Activated CD8-positive, alpha-beta memory T cell treated with anti-CD3 and anti-CD28 coated beads for 4 hours (primary cell): ENCODE results near the gene MAPT.
"Not testable (repeated sequence)": the region's sequence is repeated elsewhere in the genome, so short reads cannot be mapped to it uniquely, and the experiment has no call there.

Experiments
- DNase-seq, 2 donors: peaks; one replicate each; pipeline ENCODE4 v3.0.0-alpha.2; 2020; ENCODE audit warnings: low read depth in 2 of 2

MAPT gene

DNA sequence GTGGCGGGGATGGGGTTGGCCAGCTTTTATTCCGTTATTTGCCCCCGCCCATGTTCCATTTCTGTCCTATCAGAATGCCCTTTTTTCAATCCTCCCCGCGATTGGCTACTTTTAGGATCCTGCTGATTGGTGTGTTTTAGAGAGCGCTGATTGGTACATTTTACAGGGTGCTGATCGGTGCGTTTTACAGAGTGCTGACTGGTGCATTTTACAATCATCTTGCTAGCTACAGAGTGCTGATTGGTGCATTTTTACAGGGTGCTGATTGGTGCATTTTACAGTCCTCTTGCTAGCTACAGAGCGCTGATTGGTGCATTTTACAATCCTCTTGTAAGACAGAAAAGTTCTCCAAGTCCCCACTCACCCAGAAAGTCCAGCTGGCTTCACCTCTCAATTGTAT, 32.2 kb upstream of the MAPT start:
- DNase-seq, result not testable (repeated sequence)

DNA sequence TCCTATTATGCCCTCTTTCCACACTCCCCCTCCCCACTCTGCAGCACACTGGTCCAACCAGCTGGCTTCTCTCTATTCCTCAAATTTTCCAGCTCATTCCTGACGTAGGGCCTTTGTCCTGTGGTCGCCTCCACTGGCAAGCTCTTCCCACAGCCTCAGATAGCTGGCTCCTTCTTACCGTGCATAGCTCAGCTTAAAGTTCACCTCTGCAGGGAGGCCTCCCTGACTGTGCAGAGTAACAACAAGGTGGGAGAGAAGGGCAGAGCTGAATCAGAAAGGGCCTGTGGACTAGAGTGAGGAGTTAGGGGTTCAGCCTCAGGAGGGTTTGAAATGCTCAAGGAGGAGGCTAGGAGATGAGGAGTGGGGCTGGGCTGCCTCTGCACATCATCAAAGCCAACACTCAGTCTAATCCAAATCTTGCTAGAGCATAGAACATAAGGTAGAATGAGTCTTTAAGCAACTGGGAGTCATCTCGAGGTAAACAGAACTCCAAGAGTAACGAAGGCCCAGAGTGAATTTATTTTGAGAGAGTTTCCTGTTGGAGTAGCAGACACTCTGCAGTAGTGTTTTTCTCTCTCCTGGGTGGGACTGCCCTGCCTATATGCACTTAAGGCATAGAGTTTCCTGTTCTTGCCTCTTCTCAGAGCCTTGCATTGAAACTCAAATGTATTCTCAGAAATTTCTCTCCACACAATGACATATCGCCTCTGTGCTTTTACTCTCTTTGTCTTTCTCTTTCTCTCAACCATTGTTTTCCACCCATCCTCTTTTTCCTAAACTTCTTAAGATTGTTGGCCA, 30.3 kb upstream of the MAPT start:
- DNase-seq, result no peak

GRCh38 chr17:45867171-45867570, 27.2 kb upstream of the MAPT start:
- no peak for DNase-seq

DNA sequence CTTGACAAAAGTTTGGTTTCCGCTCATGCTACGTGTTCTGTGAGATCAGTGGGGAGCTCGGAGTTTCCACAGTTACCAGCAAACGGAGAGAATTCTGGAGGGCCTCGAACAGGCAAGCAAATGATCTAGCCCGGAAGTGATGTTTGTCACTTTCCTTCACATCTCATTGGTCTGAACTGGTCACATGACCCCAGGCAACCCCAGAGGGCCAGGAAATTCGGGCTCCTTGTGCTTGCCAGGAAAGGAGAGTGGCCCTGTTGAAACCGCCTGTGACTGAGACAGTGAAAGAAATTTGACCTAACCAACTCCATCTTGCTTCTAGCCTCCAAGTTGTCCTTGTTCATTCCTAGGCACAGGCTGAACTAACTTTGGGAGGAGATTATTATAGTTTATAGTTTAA, 26.7 kb upstream of the MAPT start:
- DNase-seq, result no peak

DNA sequence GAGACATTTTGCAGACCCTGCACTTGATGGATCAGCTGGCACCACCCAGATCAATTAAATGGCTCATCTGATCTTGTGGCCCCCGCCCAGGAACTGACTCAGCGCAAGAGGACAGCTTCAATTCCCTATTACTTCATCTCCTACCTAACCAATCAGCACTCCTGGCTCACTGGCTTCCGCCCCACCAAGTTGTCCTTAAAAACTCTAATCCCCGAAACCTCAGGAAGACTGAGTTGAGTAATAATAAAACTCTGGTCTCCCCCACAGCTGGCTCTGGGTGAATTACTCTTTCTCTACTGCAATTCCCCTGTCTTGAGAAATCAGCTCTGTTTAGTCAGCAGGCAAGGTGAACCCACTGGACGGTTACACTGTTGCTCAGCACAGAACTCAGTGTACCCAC, 26.1 kb upstream of the MAPT start:
- DNase-seq, result no peak

GRCh38 chr17:45869676-45870341, 24.5 kb upstream of the MAPT start:
- DNase-seq, result no peak

GRCh38 chr17:45870342-45870974, 23.9 kb upstream of the MAPT start:
- no peak for DNase-seq

GRCh38 chr17:45871718-45872117, 22.6 kb upstream of the MAPT start:
- no peak for DNase-seq

- DNase-seq, result no peak
Measured at GRCh38 chr17:45873728-45874127, 20.6 kb upstream of the MAPT start.

DNA sequence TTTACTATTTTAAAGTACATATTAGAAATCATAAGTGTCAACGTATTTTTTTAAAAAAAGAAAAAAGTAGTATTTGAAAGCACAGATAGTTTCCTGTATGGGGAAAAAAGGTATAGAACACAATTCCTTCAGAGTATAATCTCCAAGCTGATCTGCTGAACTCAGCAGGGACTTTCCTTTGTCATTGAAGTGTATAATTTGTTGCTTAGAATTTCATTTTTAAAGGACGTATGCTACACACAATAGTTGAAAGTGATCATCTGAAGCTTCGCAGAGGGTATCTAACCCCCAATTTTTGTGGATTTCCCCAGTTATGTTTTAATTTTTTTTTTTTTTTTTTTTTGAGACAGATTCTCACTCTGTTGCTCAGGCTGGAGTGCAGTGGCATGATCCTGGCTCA, 20.2 kb upstream of the MAPT start:
- no peak for DNase-seq

- DNase-seq, result no peak
Measured at GRCh38 chr17:45876539-45876938, 17.8 kb upstream of the MAPT start.

- DNase-seq, result no peak
Measured at GRCh38 chr17:45877467-45877866, 16.9 kb upstream of the MAPT start.

DNA sequence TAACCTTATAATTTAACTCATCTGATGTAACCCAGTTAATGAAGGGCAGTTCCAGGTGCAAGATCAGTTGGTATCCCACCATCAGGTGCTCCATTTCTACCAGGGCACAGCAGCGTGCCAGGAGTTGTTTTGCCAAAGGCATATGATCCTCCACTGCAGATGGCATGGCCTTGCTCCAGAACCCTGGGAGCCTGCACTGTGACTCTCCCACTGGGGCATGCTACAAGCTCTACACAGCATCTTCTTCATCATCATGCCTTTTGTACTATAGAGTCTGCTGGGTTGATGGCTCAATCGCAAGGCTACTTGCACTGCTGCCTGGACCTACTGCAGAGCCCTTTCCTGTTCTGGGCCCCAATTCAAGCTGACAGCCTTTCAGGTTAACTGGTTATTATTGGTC, 11.3 kb upstream of the MAPT start:
- no peak for DNase-seq

GRCh38 chr17:45886852-45887251, 7.5 kb upstream of the MAPT start:
- no peak for DNase-seq

- no peak for DNase-seq
Measured at GRCh38 chr17:45888392-45888791, 6.0 kb upstream of the MAPT start.

DNA sequence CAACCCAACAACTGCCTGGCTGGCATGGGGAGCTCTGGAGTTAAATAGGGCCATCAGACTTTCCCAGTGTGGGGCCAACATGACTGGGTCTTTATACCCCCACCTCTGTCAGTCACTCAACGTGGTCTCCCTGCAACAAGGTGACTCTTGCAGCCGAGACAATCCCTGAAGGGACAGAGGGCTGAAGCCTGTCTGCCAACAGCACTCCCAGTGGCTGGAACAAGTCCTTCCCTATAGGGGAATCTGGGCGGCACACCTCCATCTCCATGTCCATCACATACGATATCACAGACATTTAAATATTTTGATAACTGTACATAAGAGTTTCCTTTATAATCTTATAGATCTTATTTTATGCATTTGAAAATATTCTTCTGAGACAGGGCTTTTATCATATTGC, 4.8 kb upstream of the MAPT start:
- DNase-seq, result no peak

- DNase-seq, result no peak
Measured at GRCh38 chr17:45893725-45894021, 681 bp upstream of the MAPT start.

DNA sequence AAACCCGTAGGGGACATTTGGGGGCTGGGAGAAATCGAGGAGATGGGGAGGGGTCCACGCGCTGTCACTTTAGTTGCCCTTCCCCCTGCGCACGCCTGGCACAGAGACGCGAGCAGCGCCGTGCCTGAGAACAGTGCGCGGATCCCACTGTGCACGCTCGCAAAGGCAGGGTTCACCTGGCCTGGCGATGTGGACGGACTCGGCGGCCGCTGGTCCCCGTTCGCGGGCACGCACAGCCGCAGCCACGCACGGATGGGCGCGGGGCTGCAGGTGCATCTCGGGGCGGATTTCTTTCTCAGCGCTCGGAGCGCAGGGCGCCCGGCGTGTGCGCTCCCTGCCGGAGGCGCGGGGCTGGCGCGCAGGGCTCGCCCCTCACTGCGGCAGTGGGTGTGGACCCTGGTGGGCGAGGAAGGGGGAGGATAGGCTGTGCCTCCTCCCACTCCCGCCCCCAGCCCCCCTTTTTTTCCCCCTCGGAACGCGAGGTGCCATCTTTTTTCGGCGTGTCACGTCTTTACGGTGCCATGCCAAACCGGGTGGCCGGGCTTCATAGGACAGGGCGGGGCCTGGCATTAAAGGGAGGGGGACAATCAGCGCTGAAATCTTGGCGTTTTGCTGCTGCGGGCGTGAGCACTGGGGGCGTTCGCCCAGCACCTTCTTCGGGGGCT, 1.1 kb downstream of the MAPT start:
- DNase-seq, result no peak

GRCh38 chr17:45895969-45896785, 1.8 kb downstream of the MAPT start:
- DNase-seq, result no peak

DNA sequence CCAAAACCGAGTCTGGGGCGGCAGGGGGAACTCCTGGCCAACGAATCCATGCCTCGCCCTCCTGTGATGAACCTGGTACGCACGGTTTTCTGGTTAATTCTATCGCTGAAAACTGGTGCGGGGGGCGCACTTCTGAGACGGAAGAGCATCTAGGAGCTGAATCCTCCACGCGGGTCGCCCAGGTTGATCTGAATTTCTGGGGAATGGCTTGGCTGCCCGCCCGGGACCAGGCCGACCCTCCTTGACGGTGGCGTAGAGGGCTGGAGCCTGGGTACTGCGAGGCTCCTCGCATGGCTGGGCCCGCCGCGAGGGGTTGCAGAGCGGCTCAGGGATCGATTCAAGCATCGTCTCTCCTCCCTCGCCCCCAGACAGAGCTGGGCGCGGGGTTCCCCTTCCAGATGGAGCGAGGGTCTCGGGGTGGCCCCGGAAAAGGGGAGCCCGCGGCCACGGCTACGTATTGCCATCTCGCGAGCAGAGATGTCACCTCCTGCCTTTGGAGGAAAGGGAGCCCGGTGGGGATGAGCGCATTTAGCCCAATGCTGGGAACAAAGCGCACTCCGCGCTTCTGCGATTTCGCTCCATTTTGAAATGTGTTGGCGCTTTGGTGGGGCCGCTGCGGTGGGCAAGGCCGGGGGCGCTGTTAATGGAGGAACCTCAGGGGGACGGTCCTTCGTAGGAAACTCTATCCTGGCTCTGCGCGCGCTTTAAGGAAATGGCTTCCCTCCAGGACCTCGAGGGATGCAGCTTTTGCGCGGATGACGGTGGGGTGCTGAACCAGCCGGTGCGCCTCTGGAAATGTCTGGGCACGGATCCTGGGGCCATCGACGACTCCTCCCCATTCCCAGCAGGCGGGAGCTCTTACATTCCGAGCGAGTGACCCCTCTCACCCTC, 2.7 kb downstream of the MAPT start:
- DNase-seq, result no peak

- DNase-seq, result no peak
Measured at GRCh38 chr17:45900136-45900535, 5.8 kb downstream of the MAPT start.
